HepG2 (cell line): ENCODE results near the gene MME. TPM values are rescaled to one million over a fixed set of nuclear protein-coding genes. Genes with fewer than 3 reads are reported as not detected.

Source experiments
- ATAC-seq: fragments of 200-7000 bp; cut with Tn5 transposase; 3 replicates; pipeline ENCODE4 v1.9.1; 2020; ENCODE audit warnings: mild to moderate bottlenecking, moderate library complexity
- BruUV-seq: library from RNA; stranded (reverse); fragments of 400-500 nt; replicated peaks from 2 replicates; lab custom pipeline; 2021; lab: Mats Ljungman, UMichigan
- CTCF ChIA-PET: fragments of 300-600 bp; formaldehyde crosslinking; extraction: SDS; loops from one replicate; lab custom pipeline; 2021; ENCODE audit warnings: low total read pairs, inconsistent platforms, low intra/inter-chr PET ratio; lab: Yijun Ruan, JAX
- POLR2A ChIA-PET: fragments of 350-600 bp; sonication (Branson Sonifier 250); formaldehyde crosslinking; loops from one replicate; lab custom pipeline; 2020; ENCODE audit warnings: antibody characterized with exemption, inconsistent platforms; lab: Yijun Ruan, JAX
- DNase-seq: peaks from one replicate; pipeline ENCODE4 v3.0.0-alpha.2; 2015; ENCODE audit warnings: low spot score
- FAIRE-seq: peaks from 3 replicates; lab custom pipeline; 2011; peaks lifted over from hg19 to GRCh38; lab: Jason Lieb, UNC
- H2AFZ ChIP-seq: one replicate; pipeline ENCODE4 v1.6.1; 2011; ENCODE audit warnings: low read length, inconsistent platforms
- H3K27ac ChIP-seq: fragments of 300-600 bp; 3 replicates; pipeline ENCODE4 v1.8.0; 2011; ENCODE audit warnings: mixed run types, mild to moderate bottlenecking, mixed read lengths, low read length, inconsistent platforms; ENCODE audit not compliant: insufficient read depth; ENCODE audit errors: extremely low read length
- H3K27me3 ChIP-seq, 2 experiments: fragments of 200-600 bp in 1 of 2; 2 replicates in 1 of 2; 3 replicates in 1 of 2; pipeline versions ENCODE4 v1.6.0 to v1.8.0; 2011; ENCODE audit warnings: low read length in 2 of 2, mild to moderate bottlenecking in 2 of 2, moderate library complexity in 2 of 2, inconsistent platforms in 1 of 2; ENCODE audit not compliant: insufficient read depth in 2 of 2, control insufficient read depth in 1 of 2
- H3K36me3 ChIP-seq, 2 experiments: fragments of 200-600 bp in 1 of 2; replicated peaks in 1 of 2; 2 replicates in 1 of 2; 3 replicates in 1 of 2; pipeline versions ENCODE4 v1.5.1 to v1.8.0; 2011; ENCODE audit warnings: low read length in 2 of 2, inconsistent platforms in 1 of 2; ENCODE audit not compliant: insufficient read depth in 2 of 2, control insufficient read depth in 1 of 2
- H3K4me1 ChIP-seq: 2 replicates; pipeline ENCODE4 v1.5.1; 2012; ENCODE audit warnings: low read length, inconsistent platforms; ENCODE audit not compliant: insufficient read depth
- H3K4me2 ChIP-seq: 2 replicates; pipeline ENCODE4 v1.6.0; 2011; ENCODE audit warnings: low read depth, low read length, inconsistent platforms
- H3K4me3 ChIP-seq, 3 experiments: fragments of 200-600 bp in 1 of 3; sonication (generic), shearing (Covaris generic) in 1 of 3; replicated peaks in 1 of 3; 2 replicates each; pipeline ENCODE4 v1.5.1; 2011 to 2016; ENCODE audit warnings: low read length in 3 of 3, inconsistent platforms in 2 of 3, low read depth in 2 of 3, mild to moderate bottlenecking in 2 of 3, control low read depth in 1 of 3, mixed read lengths in 1 of 3; ENCODE audit not compliant: insufficient read depth in 1 of 3
- H3K79me2 ChIP-seq: one replicate; pipeline ENCODE4 v1.6.1; 2011; ENCODE audit warnings: low read length, inconsistent platforms; ENCODE audit not compliant: insufficient read depth
- H3K9ac ChIP-seq: 2 replicates; pipeline ENCODE4 v1.6.0; 2011; ENCODE audit warnings: mild to moderate bottlenecking, low read depth, low read length, inconsistent platforms; ENCODE audit not compliant: insufficient read depth
- H3K9me3 ChIP-seq: 2 replicates; pipeline ENCODE4 v1.5.1; 2012; ENCODE audit warnings: mild to moderate bottlenecking, low read length
- H4K20me1 ChIP-seq: 2 replicates; pipeline ENCODE4 v1.6.0; 2011; ENCODE audit warnings: inconsistent platforms, mild to moderate bottlenecking, low read length, moderate library complexity; ENCODE audit not compliant: insufficient read depth
- FIP1L1 ChIP-seq: fragments of 200-400 bp; formaldehyde crosslinking; IDR thresholded peaks from 2 replicates; pipeline ENCODE4 v1.6.1; 2018; ENCODE audit warnings: low read depth, mild to moderate bottlenecking, low read length, moderate library complexity, borderline replicate concordance; ENCODE audit not compliant: insufficient read depth
- FLYWCH1 ChIP-seq: sonication (generic); formaldehyde crosslinking; IDR thresholded peaks from 2 replicates; pipeline ENCODE4 v1.8.1; 2023; ENCODE audit warnings: mild to moderate bottlenecking, missing genetic modification reagents
- KAT2B ChIP-seq: fragments of 150-350 bp; IDR thresholded peaks from 2 replicates; pipeline ENCODE4 v1.6.1; 2014; ENCODE audit warnings: low read depth, low read length, borderline replicate concordance
- MAFF ChIP-seq: IDR thresholded peaks from 2 replicates; pipeline ENCODE4 v1.6.1; 2011; ENCODE audit warnings: low read depth, low read length, improper control_type of control experiment
- MAFK ChIP-seq, 2 experiments: IDR thresholded peaks in 1 of 2; conservative IDR thresholded peaks in 1 of 2; 2 replicates each; pipeline ENCODE4 v1.6.1; 2011; ENCODE audit warnings: improper control_type of control experiment in 2 of 2, low read length in 2 of 2
- MED1 ChIP-seq: sonication (generic); formaldehyde crosslinking; IDR thresholded peaks from 2 replicates; pipeline ENCODE4 v1.4.0; 2020; ENCODE audit warnings: missing genetic modification reagents
- NFKB2 ChIP-seq: sonication (generic); formaldehyde crosslinking; IDR thresholded peaks from 2 replicates; pipeline ENCODE4 v1.4.0; 2020; ENCODE audit warnings: missing genetic modification reagents, borderline replicate concordance
- SSRP1 ChIP-seq: IDR thresholded peaks from 2 replicates; pipeline ENCODE4 v1.6.1; 2016; ENCODE audit warnings: control low read depth
- THAP9 ChIP-seq: sonication (generic); formaldehyde crosslinking; IDR thresholded peaks from 2 replicates; pipeline ENCODE4; 2020; ENCODE audit warnings: missing genetic modification reagents, mild to moderate bottlenecking, borderline replicate concordance
- ZNF280B ChIP-seq: sonication (generic); formaldehyde crosslinking; IDR thresholded peaks from 2 replicates; pipeline ENCODE4 v1.5.0; 2020; ENCODE audit warnings: missing genetic modification reagents, mild to moderate bottlenecking, borderline replicate concordance
- ZNF431 ChIP-seq: sonication (generic); formaldehyde crosslinking; IDR thresholded peaks from 2 replicates; pipeline ENCODE4 v1.9.0; 2022; ENCODE audit warnings: missing genetic modification reagents, low read depth, mild to moderate bottlenecking, borderline replicate concordance
- ZNF639 ChIP-seq: conservative IDR thresholded peaks from 2 replicates; pipeline ENCODE4 v1.6.1; 2018; ENCODE audit warnings: missing genetic modification reagents
- ZSCAN29 ChIP-seq: sonication (generic); formaldehyde crosslinking; conservative IDR thresholded peaks from 2 replicates; pipeline ENCODE4 v1.4.0; 2020; ENCODE audit warnings: mild to moderate bottlenecking, missing genetic modification reagents
- WGBS: methylation state at CpG from one replicate; pipeline ENCODE4 v1.1.6; 2017; ENCODE audit warnings: low lambda C conversion rate; 5-methylcytosine and 5-hydroxymethylcytosine counted together
- in situ Hi-C: cut with HindIII; loops from 2 replicates; pipeline ENCODE4 v1.10.0; 2017; ENCODE audit warnings: low pct_unique_long_range_greater_than_20kb; ENCODE audit not compliant: extremely low pct_ligation_motif_present
- intact Hi-C: fragments of 100-400 bp; cut with micrococcal nuclease; formaldehyde crosslinking; loops from one replicate; pipeline ENCODE4 v1.10.0; 2022; ENCODE audit not compliant: unreplicated experiment
- polyA plus RNA-seq, 8 experiments: library from polyadenylated mRNA; depleted of rRNA in 3 of 8; stranded (reverse) in 7 of 8; unstranded in 1 of 8; fragments of >200 nt; fragmentation: Illumina TruSeq in 4 of 8; extraction: Trizol in 4 of 8; gene quantifications; 2 replicates each; pipeline versions ENCODE4 v1.2.1 to v1.2.3, GENCODE V29; 2011 to 2016; ENCODE audit warnings: low read depth in 4 of 8, missing spikeins in 1 of 8, mixed read lengths in 1 of 8; ENCODE audit not compliant: insufficient read depth in 1 of 8
- total RNA-seq, 5 experiments: library from RNA; depleted of rRNA; stranded (reverse); fragments of >200 nt; fragmentation: Illumina TruSeq; extraction: Trizol; gene quantifications; 2 replicates each; pipeline ENCODE4 v1.2.3, GENCODE V29; 2016; ENCODE audit warnings: low read depth in 1 of 5

The MME gene
- total and polyA plus RNA-seq, 2 of the 13 experiments (the other 11 are each of a cell fraction or from before 2014, with no cell fraction given): not detected

- no peak for TF ChIP-seq ZNF280B (CRISPR knock-in tag)
- TF ChIP-seq ZNF431 (CRISPR knock-in tag): no peak
These were observed 74.1 kb downstream of the MME start (continued) for GRCh38 chr3:155154255-155154654.

GRCh38 chr3:155158346-155159037, 78.4 kb downstream of the MME start:
- intact Hi-C loops: no loop called here
- 0 out of 2 replicates have a peak, but pooled peaks cover 5% of the 10 kb centered on the region for H3K4me1 ChIP-seq
- ChIA-PET CTCF (no interaction called here), POLR2A (no interaction called here)
- 40% methylated on average over 9 of the region's 9 CpGs for WGBS
- H3K9ac ChIP-seq: no peak overlapping the region
- BruUV-seq: no TSS peak
- FAIRE-seq: no peak
- no peaks in the 10 kb centered on the region for H3K36me3 ChIP-seq
- no peak overlapping the region for H3K4me3 ChIP-seq
- in situ Hi-C loops: no loop called here
- no peak for DNase-seq
- H3K27ac ChIP-seq: no peak overlapping the region
- no peaks in the 10 kb centered on the region for H4K20me1 ChIP-seq
- no peaks in the 10 kb centered on the region for H3K27me3 ChIP-seq
- H3K9me3 ChIP-seq: no peaks in the 10 kb centered on the region
- ATAC-seq: no peak
- no peaks in the 10 kb centered on the region for H3K79me2 ChIP-seq
- no peak overlapping the region for H3K4me2 ChIP-seq
- TF ChIP-seq MAFK (conservative IDR thresholded peaks at IDR 0.05 in 1 of 2, IDR thresholded peaks at IDR 0.05 in 1 of 2; ENCODE audit: low read length in 2 of 2): peak; percentile 69 to 86
- TF ChIP-seq NFKB2 (CRISPR knock-in tag): no peak
- no peak for TF ChIP-seq SSRP1 (CRISPR knock-in tag)
- no peak for TF ChIP-seq FIP1L1
- no peak for TF ChIP-seq ZNF639
- no peak for TF ChIP-seq THAP9 (CRISPR knock-in tag)
- TF ChIP-seq MAFF: peak; percentile 87
- no peak for TF ChIP-seq FLYWCH1 (CRISPR knock-in tag)
- no peak for TF ChIP-seq ZSCAN29
- TF ChIP-seq KAT2B: no peak
- no peak for TF ChIP-seq MED1 (CRISPR knock-in tag)
- H2AFZ ChIP-seq: no peak overlapping the region
